Choroid plexus epithelial cell (primary cell): Measurements from ENCODE around the gene ALOX5.

ENCODE experiments used
- DNase-seq: peaks from one replicate; pipeline ENCODE4 v3.0.0-alpha.2; 2010; ENCODE audit warnings: low read depth
- H3K4me3 ChIP-seq: 2 replicates; pipeline ENCODE4 v1.5.1; 2011; ENCODE audit warnings: low read depth, mild to moderate bottlenecking, control low read depth, low read length, moderate library complexity
- TF ChIP-seq, protein P1 (sequence below): conservative IDR thresholded peaks from 2 replicates; pipeline ENCODE4 v1.5.1; 2011; ENCODE audit warnings: low read depth, mild to moderate bottlenecking, control low read depth, inconsistent platforms, low read length, moderate library complexity

Gene ALOX5

DNA sequence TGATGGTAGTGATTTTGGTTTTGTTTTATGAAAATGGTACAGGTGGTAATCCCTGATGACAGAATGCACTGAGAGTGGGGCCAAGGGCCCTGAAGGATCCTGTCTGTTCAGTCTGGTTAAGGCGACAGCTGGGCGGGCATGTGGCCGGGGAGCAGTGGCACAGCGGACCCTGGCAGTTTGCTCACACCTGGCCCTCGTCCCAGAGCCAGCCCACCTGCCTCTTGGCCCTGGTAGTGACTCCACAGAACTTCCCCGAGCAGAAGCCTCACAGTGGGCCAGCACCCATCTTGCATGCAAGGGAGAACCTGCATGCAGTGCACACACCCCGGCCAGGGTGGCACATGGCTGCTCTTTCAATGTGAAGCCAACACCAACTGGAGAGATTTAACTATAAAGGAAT is 82.8 kb downstream of the ALOX5 start:
- TF ChIP-seq, protein P1, sequence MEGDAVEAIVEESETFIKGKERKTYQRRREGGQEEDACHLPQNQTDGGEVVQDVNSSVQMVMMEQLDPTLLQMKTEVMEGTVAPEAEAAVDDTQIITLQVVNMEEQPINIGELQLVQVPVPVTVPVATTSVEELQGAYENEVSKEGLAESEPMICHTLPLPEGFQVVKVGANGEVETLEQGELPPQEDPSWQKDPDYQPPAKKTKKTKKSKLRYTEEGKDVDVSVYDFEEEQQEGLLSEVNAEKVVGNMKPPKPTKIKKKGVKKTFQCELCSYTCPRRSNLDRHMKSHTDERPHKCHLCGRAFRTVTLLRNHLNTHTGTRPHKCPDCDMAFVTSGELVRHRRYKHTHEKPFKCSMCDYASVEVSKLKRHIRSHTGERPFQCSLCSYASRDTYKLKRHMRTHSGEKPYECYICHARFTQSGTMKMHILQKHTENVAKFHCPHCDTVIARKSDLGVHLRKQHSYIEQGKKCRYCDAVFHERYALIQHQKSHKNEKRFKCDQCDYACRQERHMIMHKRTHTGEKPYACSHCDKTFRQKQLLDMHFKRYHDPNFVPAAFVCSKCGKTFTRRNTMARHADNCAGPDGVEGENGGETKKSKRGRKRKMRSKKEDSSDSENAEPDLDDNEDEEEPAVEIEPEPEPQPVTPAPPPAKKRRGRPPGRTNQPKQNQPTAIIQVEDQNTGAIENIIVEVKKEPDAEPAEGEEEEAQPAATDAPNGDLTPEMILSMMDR: no peak
- DNase-seq: no peak
- H3K4me3 ChIP-seq: no peak overlapping the region

DNA sequence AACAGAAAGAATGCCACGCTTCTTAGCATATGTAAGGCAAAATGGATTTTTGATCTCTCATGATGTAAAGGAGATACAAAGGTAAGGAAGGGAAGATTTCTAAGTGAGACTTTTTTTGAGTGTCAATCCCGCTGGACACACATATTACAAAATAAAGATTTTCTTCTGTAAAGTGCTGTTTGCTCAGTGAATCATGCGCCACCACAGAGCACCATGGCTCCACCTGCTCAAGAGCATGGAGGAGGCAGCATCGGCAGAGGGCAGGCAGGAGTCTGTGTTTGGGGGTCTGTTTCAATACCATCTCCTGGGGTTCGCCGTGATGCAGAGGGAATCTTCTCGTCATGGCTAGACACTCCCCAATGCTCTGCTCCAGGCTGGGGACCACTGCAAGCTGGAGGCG is 83.5 kb downstream of the ALOX5 start:
- TF ChIP-seq, protein P1: no peak
- H3K4me3 ChIP-seq: no peak overlapping the region
- no peak for DNase-seq

DNA sequence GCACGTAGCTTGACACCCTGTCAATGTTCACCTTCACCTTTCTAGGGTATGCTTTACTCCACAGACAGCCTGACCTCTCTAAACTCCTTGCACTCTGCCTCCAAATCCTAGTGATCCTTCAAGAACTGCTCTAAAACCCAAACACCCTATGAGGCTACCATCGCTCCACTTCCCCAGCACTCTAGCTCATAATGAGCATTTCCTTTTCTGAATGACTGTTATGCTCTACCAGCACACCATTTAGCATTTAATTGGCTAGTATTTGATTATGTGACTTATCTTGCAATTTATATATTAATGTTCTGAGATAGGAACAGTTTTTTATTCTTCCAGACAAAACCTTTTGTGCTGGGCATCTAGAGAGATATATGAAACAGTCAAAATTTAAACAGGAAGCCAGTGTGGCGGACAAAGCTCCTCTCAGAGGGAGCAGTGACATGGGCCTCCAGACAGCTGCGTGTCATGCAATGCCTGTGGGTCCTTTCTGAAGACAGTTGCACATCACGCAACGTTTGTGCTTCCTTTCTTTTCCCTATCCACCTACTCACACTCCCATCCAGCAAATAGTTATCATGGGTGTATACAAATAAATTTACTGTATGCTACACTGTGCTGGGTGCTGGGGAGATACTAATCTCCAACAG is 86.3 kb downstream of the ALOX5 start:
- TF ChIP-seq, protein P1: no peak
- no peak overlapping the region for H3K4me3 ChIP-seq
- no peak for DNase-seq

DNA sequence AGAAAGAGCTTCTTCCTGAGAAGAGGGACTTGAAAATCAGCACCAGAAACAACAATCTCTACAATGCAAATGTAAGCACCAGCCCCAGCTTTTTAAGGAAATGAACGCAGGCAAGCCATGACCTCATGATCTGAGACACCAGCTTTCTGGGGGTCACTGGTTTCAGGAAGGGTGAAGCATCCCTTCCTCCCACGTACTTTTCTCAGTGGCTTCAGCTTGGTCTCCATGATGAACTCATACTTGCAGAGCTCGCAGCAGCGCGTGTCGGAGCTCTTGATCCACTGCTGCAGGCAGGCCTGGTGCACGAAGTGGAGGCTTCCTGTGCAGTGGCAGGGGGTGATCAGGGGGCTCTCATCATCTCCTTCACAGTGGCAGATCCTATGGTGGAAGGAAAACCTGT is 87.0 kb downstream of the ALOX5 start:
- DNase-seq: no peak
- no peak overlapping the region for H3K4me3 ChIP-seq
- TF ChIP-seq, protein P1: no peak

DNA sequence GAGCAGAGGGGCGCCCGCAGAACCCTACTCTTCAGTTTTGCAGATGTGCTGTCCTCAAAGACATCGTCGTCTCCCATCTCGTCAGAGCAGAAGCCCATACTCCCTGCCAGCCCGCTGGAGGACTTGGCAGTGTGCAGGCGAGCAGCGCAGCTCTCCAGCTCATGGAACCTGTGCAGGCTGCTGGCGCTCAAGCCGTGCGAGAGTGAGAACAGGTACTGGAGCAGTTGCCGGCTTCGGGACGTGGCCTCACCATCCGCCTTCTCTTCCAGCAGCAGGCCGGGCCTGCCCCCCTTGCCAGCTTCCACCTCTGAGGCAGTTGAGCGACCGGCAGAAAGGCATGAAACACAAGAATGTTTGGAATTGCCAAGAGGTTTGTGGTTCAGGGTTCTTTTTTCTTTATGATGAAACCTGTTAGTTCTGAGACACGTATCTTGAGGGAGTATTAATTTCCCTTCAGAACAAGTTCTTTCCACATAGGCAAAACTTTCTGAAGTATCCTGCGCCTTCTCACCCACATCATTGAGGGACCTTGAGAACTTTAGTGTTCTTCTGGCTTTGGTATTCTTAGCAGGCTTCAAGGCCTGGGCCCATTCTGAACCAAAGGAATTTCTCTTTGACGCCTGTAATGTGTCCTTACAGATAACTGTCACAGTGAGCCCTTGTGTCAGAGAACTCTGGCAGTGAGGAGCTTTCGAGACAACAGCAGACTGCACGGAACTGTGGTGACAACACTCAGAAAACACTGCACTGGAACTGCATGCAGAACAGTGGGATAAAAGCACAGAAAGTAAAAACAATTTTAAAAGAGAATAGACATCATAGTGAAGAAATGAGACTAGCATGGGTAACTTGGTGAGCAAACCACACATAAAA is 89.5 kb downstream of the ALOX5 start:
- peak; percentile 26 for DNase-seq
- H3K4me3 ChIP-seq: no peak overlapping the region
- TF ChIP-seq, protein P1: no peak

DNA sequence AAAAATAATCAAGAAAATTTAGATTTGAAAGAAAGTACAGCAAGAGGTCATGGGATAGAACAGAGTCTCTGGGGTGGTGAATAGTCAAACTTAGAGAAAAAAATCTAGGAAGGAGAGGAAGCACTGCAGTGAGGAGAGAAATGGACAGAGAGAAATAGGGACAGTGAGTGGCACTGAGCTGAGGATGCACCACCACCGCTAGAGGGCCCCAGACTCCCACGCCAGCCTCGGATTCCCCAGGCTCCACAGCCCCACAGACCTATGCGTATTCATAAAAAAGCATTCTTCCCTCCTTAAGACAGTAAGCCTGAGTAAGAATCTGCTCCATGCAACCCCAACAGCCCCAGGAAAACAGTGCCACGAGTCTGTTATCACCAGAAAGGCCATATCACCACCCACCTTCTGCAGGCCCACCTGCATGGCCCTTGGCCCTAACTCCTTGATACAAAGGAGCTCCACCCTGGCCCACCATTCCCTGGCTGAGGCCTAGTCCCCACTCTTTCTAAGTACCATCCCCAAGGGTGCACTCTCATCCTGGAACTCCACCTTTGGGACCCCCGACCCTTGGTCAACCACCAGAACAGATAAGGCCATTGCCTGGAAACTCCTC is 91.0 kb downstream of the ALOX5 start:
- peak; percentile 87 for DNase-seq
- TF ChIP-seq, protein P1: peak; percentile 99
- no peak overlapping the region for H3K4me3 ChIP-seq
